Mucosa of gallbladder (tissue), 1 donor: Measurements from ENCODE around the gene GEMIN7. TPM values are rescaled to one million over a fixed set of nuclear protein-coding genes. Genes with fewer than 3 reads are reported as not detected.
A peak's percentile ranks its signal among the peaks of the same experiment; 100 is the strongest.

Experiments used
- DNase-seq: peaks from one replicate; pipeline ENCODE4 v3.0.0-alpha.2; 2020; ENCODE audit warnings: low spot score
- total RNA-seq: library from RNA; stranded (reverse); gene quantifications from one replicate; pipeline ENCODE4 v1.2.1, GENCODE V29; 2021
- donor health status: DM: no; HTN: no; CAD: no.

Gene GEMIN7, protein sequence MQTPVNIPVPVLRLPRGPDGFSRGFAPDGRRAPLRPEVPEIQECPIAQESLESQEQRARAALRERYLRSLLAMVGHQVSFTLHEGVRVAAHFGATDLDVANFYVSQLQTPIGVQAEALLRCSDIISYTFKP
- total RNA-seq: 25.2 TPM

DNA sequence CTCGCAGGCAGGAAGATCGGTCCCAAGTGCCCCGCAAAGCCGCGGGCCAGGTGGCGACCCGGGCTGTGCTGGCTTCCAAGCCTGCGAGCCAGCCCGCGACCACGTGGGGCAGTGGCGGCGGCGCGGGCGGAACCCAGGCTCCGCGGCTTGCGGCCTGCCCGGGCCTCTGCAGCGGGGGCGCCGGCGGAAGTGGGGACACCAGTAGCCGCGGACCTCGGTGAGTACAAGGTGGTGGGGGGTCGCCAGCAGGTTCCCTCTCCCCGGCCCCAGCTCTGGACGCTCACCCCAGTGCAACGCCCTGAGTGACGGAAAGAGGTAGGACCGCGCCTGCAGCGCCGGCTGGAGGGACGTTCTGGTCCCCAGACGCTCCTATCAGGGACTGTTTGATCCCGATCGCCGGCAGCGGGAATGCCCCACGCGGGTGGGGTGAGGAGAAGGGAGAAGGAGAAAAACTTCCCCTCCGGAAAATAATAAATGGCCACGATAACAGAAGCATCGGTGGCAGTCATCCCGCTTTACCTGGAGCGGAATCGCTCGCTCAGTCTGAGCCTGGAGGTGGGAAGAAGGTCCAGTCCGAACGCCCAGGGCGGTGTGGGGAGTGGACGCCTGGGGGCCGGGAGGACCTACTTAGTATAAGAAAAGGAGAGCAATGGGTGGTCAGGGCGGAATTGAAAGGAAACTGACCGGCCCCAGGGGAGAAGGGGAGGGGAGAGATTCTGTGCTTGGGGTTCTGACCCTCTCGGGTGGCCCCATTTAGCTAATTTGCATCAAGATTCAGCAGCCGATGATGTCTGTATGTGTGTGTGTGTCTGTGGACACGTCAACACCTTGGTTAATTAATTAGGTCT, at the start of gene GEMIN7:
Gene GEMIN7, plus strand, starts transcription at position 198 of the 848 bp plus-strand sequence. CDS start 10,855 bp downstream, outside the sequence.
- DNase-seq: peak; percentile 65

DNA sequence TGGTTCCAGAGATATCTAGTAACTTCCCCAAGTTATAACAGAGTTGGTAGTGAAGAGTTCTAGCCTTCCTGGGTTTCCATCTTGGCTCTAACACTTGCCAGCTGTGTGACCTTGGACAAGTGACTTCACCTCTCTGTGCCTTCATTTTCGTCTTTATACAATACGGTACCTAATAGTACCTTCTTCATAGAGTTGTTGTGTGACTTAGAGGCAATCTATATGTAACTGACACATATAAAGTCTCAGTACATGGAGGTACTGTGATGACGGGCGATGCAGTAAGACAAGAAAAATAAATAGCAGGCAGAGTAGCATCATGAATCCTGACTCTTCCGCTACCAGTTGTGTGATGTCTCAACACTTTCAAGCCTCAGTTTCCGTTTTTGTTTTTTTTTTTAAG, 48.2 kb upstream of the GEMIN7 start:
- no peak for DNase-seq

DNA sequence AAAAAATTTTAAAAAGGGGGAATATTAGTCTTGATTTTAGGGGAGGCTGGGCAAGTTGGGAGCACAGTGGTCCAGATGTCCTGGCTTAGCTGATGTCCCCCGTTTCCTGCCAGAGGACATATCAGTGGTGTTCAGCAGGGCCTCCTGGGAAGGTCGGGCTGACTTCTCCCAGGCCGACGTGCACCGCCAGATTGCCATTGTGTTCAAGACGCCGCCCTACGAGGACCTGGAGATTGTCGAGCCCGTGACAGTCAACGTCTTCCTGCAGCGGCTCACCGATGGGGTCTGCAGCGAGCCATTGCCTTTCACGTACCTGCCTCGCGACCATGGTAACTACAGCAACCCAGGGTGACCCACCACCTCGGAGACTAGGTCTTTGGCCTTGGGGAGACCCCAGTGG, 46.6 kb upstream of the GEMIN7 start:
- no peak for DNase-seq

DNA sequence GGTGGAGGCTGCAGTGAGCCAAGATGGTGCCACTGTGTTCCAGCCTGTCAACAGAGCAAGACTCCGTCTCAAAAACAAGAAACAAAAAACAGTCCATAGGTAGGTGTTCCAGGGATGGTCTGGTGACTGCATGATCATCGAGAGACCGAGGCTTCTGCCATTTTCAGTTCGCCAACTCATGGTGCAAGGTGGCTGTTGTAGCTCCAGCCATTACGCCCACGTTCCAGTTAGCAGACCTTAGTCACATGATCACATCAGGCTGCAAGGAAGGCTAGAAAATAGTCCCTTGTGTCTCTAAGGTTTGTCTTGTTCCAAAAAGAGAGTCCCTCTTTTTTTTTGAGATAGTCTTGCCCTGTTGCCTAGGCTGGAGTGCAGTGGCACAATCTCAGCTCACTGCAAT, 43.3 kb upstream of the GEMIN7 start:
- DNase-seq: no peak

DNA sequence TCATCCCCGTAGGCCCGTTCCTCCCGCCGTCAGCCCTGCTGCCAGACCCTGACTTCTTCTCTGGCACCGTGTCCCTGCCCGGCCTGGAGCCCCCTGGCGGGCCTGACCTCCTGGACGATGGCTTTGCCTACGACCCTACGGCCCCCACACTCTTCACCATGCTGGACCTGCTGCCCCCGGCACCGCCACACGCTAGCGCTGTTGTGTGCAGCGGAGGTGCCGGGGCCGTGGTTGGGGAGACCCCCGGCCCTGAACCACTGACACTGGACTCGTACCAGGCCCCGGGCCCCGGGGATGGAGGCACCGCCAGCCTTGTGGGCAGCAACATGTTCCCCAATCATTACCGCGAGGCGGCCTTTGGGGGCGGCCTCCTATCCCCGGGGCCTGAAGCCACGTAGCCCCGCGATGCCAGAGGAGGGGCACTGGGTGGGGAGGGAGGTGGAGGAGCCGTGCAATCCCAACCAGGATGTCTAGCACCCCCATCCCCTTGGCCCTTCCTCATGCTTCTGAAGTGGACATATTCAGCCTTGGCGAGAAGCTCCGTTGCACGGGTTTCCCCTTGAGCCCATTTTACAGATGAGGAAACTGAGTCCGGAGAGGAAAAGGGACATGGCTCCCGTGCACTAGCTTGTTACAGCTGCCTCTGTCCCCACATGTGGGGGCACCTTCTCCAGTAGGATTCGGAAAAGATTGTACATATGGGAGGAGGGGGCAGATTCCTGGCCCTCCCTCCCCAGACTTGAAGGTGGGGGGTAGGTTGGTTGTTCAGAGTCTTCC, 41.5 kb upstream of the GEMIN7 start:
- DNase-seq: no peak

DNA sequence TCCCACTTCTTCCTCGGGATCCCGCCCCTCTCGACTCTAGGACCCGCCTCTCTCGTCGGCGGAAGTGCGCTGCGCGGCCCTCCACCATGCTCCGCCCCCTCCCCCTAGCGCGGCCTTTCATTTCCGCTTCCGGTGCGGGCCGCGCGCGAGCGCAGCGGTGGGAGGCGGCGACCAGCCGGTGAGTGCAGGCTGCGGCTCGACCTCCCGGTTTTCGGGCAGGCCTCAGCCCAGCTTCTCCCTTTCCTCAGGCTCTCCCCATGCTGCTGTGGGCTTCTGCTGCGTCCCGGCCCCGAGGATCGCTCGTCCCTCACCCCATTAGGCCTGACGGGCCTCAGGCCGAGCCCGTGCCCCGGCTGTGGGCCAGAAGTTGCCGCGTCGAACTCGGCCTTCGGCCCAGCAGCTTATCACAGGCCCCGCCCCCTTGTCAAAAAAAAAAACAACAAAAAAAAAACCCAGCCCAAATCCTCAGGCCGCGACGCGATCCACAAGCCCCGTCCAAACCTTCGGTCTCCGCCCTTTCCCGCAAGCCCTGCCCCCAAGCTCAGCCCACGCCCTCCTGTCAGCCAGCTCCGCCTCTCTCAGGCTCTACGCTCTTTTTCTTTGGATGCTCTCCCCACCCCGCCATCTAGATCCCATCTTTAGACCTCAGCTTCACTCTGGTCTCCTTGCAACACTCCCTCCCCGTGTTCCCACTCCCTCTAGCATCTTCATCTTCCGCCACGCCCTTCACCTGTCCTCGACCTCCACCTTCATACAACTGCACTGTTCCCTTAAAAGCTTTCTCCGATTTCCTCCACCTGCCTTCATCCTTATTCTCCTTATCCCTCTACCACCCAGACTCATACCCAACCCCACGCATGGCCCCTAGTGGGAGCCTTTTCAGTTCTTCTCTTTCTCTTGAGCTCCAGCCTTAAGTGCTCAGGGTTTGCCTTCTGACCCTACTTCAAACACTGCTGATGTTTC, 39.8 kb upstream of the GEMIN7 start, which contains the start of gene CLASRP:
Gene CLASRP, plus strand, starts transcription at position 115 of the 963 bp plus-strand sequence. CDS start 1,168 bp downstream, outside the sequence.
- DNase-seq: peak; percentile 91

DNA sequence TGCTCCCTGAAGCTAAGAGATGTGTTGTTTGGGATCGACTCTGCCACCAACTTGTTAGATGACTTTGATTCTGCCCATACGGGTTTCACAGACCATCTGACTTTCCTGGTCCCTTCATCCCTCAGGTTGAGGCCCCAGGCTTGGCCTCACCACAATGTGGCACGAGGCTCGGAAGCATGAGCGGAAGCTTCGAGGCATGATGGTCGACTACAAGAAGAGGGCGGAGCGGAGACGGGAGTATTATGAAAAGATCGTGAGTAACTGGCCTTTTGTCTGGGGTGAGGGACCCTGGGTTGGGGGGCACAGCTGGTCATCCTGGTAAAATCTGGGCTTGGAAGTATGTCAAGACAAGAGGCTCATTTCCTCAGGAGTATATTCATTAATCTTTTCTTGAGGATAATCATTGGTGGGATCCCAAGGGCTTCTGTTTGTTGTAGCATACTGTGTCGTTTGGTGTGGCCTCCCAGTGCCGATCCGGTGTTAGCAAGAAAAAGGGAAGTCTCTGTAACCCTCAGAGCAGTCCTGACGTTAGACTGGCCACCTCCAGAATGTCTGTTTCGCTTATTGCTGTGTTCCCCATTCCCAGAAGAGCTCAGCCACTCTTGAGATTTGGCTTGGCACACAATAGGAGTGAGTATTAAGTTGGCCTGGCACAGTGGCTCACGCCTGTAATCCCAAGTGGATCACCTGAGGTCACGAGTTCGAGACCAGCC, 38.8 kb upstream of the GEMIN7 start:
- no peak for DNase-seq

DNA sequence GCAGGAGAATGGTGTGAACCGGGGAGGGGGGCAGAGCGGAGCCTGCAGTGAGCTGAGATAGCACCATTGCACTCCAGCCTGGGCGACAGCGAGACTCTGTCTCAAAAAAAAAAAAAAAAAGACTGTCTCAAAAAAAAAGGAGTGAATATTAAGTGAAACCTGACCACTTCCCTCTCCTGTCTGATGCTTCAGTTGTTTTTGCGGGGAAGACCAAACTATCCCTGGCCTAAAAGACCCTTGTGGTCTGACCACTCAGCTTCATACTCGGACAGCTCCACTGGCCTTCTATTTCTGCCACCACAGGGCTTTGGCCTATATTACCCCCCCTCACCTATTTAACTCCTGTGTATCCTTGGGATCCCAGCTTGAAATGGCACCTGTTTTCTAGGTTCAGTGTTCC, 37.9 kb upstream of the GEMIN7 start:
- no peak for DNase-seq

DNA sequence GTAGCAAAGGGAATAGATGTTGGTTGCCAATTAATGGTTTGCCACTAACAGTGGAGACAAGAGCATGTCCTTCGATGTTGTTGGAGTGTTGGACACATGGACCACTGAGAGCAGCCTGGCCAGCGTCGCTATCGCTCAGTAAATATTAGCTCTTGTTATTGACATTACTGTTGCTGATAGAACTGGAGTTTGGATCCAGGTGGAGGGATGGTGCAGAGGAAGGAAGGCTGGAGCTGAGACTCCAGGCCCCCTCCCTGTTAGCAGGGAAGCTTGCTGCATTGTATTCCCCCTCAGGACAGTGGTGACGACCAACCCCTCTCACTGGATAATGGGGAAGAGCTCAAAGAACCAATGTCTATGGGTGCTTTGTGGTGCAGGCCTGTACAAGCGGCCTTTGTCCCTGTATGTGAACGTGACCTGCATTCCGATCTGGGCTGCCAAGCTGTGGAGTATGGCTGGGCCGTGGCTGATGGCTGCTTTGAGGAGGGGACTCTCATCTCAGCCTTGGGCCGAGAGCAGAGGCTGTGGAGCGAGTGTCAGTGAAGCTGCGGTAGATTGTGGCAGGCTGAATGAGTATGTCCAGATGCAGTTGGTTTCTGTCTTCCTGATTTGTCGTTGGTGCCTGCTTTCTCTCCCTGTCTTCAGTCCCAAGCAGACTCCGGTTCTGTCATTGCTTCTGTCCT, 33.2 kb upstream of the GEMIN7 start:
- DNase-seq: peak; percentile 38

DNA sequence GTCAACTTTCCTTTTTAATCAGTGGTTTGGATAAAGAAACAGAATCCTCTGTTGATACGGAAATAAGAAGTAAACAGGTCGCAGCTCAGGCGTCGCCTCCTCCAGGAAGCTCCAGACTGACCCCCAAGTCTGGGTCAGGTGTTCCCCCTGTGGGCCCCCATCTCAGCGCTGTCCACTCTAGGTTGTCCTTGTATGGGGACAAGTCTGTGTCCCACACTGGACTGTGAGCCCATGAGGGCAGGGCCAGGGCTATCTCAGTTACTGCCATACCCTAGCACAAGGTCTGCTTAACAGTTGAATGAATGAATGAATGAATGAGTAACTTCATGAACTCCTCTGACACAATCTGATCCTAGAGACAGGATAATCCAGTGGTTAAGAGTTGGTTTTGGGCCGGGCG, 32.7 kb upstream of the GEMIN7 start:
- no peak for DNase-seq

DNA sequence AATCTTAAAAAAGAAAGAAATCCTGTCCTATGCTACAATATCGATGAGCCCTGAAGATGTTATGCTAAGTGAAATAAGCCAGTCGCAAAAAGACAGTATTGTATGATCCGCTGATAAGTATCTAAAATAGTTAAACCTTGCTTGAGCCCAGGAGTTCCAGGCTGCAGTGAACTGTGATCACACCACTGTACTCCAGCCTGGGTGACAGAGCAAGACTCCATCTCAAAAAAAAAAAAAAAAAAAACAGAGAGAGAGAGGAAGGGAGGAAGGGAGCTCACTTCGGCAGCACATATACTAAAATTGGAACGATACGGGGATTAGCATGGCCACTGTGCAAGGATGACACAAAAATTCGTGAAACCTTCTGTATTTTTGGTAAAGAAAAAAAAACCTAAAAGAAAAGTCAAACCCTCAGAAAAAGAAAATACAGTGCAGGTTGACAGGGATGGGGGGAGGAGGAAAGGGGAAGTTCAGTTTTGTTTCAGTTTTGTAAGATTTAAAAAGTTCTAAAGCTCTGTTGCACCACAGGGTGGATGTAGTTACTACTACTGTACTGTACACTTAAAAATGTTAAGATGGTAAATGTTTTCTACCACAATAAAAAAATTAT, 31.8 kb upstream of the GEMIN7 start:
- no peak for DNase-seq

DNA sequence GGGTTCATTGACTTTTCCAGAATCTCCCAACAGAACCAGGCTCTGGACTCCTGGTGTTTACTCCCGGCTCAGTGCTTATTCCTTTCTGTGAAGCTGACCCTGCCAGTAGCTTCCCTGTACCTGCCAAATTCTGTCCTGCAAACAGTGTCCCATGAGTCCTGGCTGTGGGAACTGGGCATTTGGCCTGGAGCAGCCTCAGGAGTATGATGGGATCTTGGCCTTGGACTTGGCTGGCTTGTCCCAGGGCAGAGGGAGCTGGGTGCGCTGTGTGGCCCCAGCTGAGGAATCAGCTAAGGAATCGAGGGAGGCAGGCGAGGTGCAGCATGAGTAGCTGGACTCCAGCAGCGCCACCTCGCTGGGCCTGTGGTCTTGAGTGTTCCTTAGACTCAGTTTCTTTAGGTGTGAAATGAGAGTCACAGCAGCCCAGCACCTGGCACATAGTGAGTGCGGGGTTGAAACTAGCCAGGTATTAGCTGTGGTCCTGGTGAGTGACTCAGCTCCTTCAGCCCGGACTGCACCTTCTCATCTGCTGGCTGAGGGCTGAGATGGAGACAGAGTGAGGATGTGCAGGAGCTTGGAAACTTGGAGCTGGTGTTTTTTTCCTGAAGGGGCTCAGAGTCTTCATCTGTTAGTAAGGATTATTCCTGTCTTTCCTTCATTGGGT, 29.9 kb upstream of the GEMIN7 start:
- no peak for DNase-seq

DNA sequence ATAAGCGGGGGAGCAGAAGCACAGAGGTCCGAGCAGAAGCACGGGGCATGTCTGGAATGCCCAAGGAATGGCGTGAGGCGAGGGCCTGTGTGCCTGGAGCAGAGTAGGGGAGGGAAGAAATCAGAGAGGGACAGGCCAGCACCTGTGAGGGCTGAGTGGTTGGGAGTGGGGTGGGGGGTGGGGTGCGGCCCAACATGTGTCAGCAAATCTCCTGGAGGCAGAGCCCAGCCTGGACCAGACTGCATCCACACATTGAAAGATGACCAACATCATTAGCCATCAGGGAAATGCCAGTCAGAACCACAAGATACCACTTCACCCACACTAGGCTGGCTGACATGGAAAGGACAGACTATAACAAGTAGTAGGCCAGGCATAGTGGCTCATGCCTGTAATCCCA, 29.0 kb upstream of the GEMIN7 start:
- no peak for DNase-seq

DNA sequence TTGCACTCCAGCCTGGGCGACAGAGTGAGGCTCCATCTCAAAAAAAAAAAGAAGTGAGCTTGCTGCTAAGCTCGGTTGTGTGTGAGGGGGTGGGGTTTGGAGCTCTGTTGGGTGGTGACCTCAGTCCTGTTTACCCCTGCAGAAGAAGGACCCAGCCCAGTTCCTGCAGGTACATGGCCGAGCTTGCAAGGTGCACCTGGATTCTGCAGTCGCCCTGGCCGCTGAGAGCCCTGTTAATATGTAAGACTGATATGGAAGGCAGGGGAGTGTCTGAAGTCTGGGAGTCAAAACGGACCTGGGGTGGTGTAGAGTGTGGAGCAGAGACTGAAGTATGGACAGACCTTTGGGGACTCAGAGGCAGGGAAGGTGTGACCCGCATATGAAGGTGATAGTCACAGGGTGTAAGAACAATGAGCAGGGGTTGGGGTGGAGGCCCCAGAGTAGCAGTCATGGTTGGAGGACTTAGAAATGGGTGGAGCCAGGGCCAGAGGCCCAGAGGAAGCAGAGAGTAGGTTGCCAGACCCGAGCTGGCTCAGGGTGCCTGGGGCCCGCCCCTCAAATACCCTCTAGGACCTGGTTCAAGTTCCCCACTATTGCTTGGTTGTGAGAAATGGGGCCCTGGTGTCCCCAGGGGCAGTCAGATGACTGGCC, 27.0 kb upstream of the GEMIN7 start:
- no peak for DNase-seq

DNA sequence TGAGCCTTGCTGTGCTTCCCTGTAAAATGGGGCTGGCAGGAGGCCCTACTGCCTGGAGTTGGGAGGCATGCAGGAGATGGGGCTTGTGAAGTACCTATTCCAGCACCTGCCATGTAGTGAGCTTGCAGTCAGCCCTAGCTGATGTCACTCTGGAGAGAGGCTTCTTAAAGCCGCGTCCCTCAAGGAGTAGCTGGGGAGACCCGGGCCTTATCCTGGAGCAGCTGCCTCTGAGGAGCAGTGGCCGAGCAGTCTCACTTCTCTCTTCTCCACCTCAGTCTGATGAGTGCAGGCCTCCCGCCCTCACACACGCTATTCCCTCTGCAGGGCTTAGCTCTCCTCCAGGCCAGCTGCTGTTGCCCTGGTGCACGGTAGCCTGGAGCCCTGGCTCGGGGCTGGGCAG, 22.2 kb upstream of the GEMIN7 start:
- DNase-seq: no peak

DNA sequence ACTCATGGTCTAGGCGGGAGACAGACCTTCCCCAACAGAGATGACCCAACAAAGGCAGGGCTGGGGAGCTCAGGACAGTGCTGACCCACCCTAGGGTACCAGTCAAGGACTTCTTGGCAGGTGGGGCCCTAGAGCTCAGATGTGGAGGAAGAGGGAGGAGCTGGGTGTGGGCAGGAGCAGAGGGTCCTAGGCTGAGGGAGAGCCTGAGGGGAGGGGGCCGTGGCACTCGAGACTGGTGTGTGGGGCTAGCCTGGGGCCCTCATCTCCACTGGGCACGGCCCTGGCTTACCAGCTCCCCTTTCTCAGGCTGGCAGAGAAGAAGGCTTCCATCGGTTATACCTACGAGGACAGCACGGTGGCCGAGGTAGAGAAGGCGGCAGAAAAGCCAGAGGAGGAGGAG, 21.6 kb upstream of the GEMIN7 start:
- DNase-seq: no peak

DNA sequence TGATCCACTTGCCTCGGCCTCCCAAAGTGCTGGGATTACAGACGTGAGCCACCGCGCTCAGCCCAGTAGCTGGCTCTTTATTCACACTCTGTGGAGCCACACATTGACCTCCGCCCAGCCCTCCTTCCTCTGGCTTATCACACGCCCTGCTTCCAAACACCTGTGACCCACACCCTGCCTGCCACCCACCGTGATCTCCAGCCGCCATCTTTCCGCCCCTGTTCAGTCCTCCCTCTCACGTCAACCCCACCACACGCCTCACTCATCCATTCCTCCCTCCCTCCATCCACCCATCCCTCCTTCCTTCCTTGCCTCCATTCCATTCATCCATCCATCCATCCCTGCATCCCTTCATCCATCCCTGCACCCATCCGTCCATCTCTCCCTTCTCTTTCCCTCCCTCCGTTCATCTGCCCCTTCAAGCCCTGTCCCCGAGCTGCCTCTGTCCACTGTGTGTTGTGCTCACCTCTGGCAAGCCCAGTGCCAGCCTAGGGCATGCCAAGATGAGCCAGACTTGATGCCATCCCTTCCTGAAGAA, 20.4 kb upstream of the GEMIN7 start:
- DNase-seq: no peak

DNA sequence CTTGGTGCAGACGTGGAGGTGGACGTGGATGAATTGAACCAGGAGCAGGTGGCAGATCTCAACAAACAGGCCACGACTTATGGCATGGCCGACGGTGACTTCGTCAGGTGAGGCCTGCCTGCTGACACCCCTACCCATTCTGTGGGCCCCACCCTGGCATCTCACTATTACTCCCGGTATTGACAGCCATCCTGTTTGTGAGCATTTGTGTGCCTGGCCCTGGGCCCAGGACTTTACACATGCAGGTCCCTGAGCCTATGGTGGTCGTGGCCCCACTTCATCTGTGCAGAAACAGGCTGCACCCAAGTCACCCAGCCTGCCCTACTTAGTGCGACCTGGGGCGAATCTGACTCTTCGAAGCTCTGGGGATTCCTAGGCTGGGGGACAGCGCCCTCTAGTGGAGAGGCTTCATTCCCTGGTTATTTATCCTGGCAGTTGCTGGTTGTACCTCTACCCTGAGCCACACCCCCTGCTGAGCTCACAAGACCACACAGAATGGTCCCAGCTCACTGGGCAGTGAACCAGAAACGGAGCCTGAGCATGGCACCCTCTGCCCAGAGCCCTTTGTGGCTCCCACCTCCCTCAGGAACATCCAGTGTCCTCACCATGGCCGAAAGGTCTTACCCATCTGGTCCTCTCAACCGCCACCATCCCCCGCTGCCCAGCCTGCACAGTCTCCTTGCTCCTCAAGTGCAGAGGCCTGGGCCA, 19.6 kb upstream of the GEMIN7 start:
- DNase-seq: peak; percentile 77
